Measurements from ENCODE around the gene GJC1. TPM values are rescaled to one million over a fixed set of nuclear protein-coding genes. Genes with fewer than 3 reads are reported as not detected.
A peak's percentile ranks its signal among the peaks of the same experiment; 100 is the strongest.

The GJC1 gene
- total and polyA plus RNA-seq, 4 donors, result 3.9 to 44.3 (median 8.5) TPM

DNA sequence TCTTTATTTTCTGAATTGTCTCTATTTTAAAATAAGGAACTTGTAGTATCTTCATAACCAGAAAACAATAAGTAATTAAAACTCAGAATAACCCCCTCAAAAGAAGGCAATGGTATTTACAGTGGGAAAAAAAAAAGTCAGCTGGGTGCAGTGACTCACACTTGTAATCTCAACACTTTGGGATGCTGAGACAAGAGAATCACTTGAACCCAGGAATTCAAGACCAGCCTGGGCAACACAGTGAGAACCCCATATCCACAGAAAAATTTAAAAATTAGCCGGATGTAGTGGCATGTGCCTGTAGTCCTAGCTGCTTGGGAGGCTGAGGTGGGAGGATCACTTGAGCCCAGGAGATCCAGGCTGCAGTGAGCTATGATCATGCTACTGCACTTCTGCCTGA lies 37.8 kb downstream of the GJC1 start:
- H3K9ac ChIP-seq (ENCODE audit: insufficient read depth in 1 of 2, low read length in 2 of 2), result no peak overlapping the region
- H3K4me1 ChIP-seq (ENCODE audit: control insufficient read depth in 5 of 5, insufficient read depth in 5 of 5, low read length in 5 of 5), result peaks cover 0 to 12% (median 12%) of the 10 kb centered on the region in 5 donors
- WGBS, 2 donors, result 100% methylated on average over 1 of the region's 1 CpG
- peaks cover 0 to 2% (median 0%) of the 10 kb centered on the region in 4 donors for H3K36me3 ChIP-seq (ENCODE audit: control insufficient read depth in 4 of 4, insufficient read depth in 4 of 4, low read length in 4 of 4)
- TF ChIP-seq, protein P1, sequence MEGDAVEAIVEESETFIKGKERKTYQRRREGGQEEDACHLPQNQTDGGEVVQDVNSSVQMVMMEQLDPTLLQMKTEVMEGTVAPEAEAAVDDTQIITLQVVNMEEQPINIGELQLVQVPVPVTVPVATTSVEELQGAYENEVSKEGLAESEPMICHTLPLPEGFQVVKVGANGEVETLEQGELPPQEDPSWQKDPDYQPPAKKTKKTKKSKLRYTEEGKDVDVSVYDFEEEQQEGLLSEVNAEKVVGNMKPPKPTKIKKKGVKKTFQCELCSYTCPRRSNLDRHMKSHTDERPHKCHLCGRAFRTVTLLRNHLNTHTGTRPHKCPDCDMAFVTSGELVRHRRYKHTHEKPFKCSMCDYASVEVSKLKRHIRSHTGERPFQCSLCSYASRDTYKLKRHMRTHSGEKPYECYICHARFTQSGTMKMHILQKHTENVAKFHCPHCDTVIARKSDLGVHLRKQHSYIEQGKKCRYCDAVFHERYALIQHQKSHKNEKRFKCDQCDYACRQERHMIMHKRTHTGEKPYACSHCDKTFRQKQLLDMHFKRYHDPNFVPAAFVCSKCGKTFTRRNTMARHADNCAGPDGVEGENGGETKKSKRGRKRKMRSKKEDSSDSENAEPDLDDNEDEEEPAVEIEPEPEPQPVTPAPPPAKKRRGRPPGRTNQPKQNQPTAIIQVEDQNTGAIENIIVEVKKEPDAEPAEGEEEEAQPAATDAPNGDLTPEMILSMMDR (IDR thresholded peaks at IDR 0.05; ENCODE audit: control extremely low read depth, extremely low read depth), result no peak
- peaks cover 0 to 2% (median 0%) of the 10 kb centered on the region in 4 donors for H3K9me3 ChIP-seq (ENCODE audit: control insufficient read depth in 4 of 4, insufficient read depth in 3 of 4, low read length in 3 of 4)
- H3K27me3 ChIP-seq (ENCODE audit: control insufficient read depth in 3 of 3, insufficient read depth in 3 of 3, low read length in 2 of 3), result no peaks in the 10 kb centered on the region
- H3K4me3 ChIP-seq, result no peak overlapping the region
- ATAC-seq (ENCODE audit: insufficient read depth, low FRiP score) (no peak), DNase-seq (no peak)
- H3K27ac ChIP-seq (ENCODE audit: low read depth in 1 of 2, low read length in 1 of 2), result no peak overlapping the region

DNA sequence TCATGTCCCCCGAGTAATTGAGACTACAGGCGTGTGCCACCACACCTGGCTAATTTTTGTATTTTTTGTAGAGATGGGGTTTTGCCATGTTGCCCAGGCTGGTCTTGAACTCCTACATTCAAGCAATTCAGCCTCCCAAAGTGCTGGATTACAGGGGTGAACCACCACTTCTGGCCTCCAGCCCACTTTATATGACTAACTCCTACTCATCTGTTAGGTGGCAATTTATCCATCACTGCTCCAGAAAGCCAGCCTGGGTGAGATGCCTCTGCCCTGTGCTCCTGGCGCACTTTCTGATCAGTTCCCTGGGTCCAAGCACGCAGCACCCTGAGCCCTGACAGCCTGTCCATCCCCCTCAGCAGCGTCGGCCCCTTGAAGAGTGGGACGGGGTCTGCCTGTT lies 41.9 kb downstream of the GJC1 start:
- H3K9ac ChIP-seq (ENCODE audit: insufficient read depth in 1 of 2, low read length in 2 of 2), result no peak overlapping the region
- ATAC-seq (ENCODE audit: insufficient read depth, low FRiP score), result no peak
- no peaks in the 10 kb centered on the region for H3K27me3 ChIP-seq (ENCODE audit: control insufficient read depth in 3 of 3, insufficient read depth in 3 of 3, low read length in 2 of 3)
- H3K36me3 ChIP-seq (ENCODE audit: control insufficient read depth in 4 of 4, insufficient read depth in 4 of 4, low read length in 4 of 4), result no peaks in the 10 kb centered on the region
- H3K9me3 ChIP-seq (ENCODE audit: control insufficient read depth in 4 of 4, insufficient read depth in 3 of 4, low read length in 3 of 4), result peaks cover 0 to 2% (median 0%) of the 10 kb centered on the region in 4 donors
- TF ChIP-seq, protein P1 (IDR thresholded peaks at IDR 0.05; ENCODE audit: control extremely low read depth, extremely low read depth), result no peak
- peaks cover 0 to 13% (median 4%) of the 10 kb centered on the region in 5 donors for H3K4me1 ChIP-seq (ENCODE audit: control insufficient read depth in 5 of 5, insufficient read depth in 5 of 5, low read length in 5 of 5)
- DNase-seq, result no peak
- 79 to 91% methylated on average over 7 of the region's 7 CpGs for WGBS, 2 donors
- no peak overlapping the region for H3K4me3 ChIP-seq
- no peak overlapping the region for H3K27ac ChIP-seq (ENCODE audit: low read depth in 1 of 2, low read length in 1 of 2)

DNA sequence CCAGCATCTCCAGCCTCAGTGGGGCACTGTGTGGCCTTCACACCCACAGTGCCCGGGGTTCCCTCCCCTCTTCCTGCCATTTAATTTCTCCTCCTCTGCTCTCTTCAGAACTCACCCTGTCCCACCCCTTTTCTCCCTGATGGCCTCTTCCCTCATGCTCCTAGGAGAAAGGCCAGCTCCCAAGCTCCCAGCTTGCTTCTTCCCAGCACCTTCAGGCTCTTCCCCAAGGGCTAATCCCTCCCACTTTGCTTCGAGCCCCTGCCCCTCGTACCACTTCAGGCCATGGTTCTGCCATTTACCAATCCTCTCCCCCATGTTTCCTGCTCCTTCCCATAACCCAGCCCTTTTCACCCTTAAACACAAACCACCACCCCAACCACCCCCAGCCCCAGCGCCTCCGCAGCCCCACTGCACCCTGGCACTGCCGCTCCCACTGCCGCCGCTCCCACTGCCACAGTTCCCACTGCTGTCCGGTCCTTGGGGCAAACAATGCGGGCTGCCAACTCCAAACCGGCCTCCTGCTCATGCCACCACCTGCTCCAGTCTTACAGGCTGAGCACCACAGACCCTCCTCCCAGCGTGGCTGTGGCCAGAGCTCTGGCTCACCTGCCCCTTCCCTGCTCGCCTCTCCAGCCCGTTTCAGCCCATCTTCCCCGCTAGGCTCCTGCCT lies 42.7 kb downstream of the GJC1 start:
- Histone ChIP-seq H3K27me3 (ENCODE audit: control insufficient read depth in 3 of 3, insufficient read depth in 3 of 3, low read length in 2 of 3) (no peaks in the 10 kb centered on the region), H3K9ac (ENCODE audit: insufficient read depth in 1 of 2, low read length in 2 of 2) (no peak overlapping the region), H3K36me3 (ENCODE audit: control insufficient read depth in 4 of 4, insufficient read depth in 4 of 4, low read length in 4 of 4) (no peaks in the 10 kb centered on the region), H3K9me3 (ENCODE audit: control insufficient read depth in 4 of 4, insufficient read depth in 3 of 4, low read length in 3 of 4) (peaks cover 0 to 2% (median 0%) of the 10 kb centered on the region in 4 donors), H3K4me1 (ENCODE audit: control insufficient read depth in 5 of 5, insufficient read depth in 5 of 5, low read length in 5 of 5) (peaks cover 0 to 13% (median 6%) of the 10 kb centered on the region in 5 donors), H3K4me3 (no peak overlapping the region), H3K27ac (ENCODE audit: low read depth in 1 of 2, low read length in 1 of 2) (peak overlapping the region in 1 of 2 donors; percentile 74)
- ATAC-seq (ENCODE audit: insufficient read depth, low FRiP score) (no peak), DNase-seq (no peak)
- WGBS, 2 donors, result 66 to 78% methylated on average over 15 of the region's 15 CpGs
- TF ChIP-seq, protein P1 (IDR thresholded peaks at IDR 0.05; ENCODE audit: control extremely low read depth, extremely low read depth), result no peak

Data from lung (tissue), 12 donors.